Measurements from ENCODE around the gene NCCRP1.

GRCh38 chr19:39157275-39157996, 39.3 kb upstream of the NCCRP1 start:
- TF ChIP-seq ZZZ3 (IDR thresholded peaks at IDR 0.05; ENCODE audit: control insufficient read depth, insufficient read length, low read depth), result no peak
- TF ChIP-seq YY1 (IDR thresholded peaks at IDR 0.05; ENCODE audit: low read depth, low read length), result no peak
- no peak for TF ChIP-seq CTCF (IDR thresholded peaks at IDR 0.05 in 2 of 3, conservative IDR thresholded peaks at IDR 0.05 in 1 of 3; ENCODE audit: control insufficient read depth in 2 of 3, extremely low read depth in 1 of 3, insufficient read depth in 1 of 3, low read depth in 3 of 3, low read length in 3 of 3)

Data from GM12878 (cell line).